KMS-11 (cell line): ENCODE results near the gene PGK1.

Experiments used
- H2AFZ ChIP-seq: fragments of 200-600 bp; sonication (generic); 2 replicates; pipeline ENCODE4 v1.6.1; 2016; ENCODE audit warnings: antibody characterized with exemption, mixed run types, low read depth
- H3K27ac ChIP-seq: fragments of 200-600 bp; sonication (generic); 2 replicates; pipeline ENCODE4 v1.6.1; 2016; ENCODE audit warnings: mild to moderate bottlenecking, mixed run types
- H3K27me3 ChIP-seq: fragments of 200-600 bp; sonication (generic); 2 replicates; pipeline ENCODE4 v1.6.1; 2017; ENCODE audit warnings: mild to moderate bottlenecking, low read depth, mixed run types, moderate library complexity; ENCODE audit not compliant: insufficient read depth
- H3K36me3 ChIP-seq: fragments of 200-600 bp; sonication (generic); 2 replicates; pipeline ENCODE4 v1.6.1; 2017; ENCODE audit warnings: mild to moderate bottlenecking, mixed run types; ENCODE audit not compliant: insufficient read depth
- H3K4me1 ChIP-seq: fragments of 200-600 bp; sonication (generic); 2 replicates; pipeline ENCODE4 v1.6.1; 2016; ENCODE audit warnings: mild to moderate bottlenecking, low read depth, mixed run types; ENCODE audit not compliant: poor library complexity, severe bottlenecking
- H3K4me2 ChIP-seq: fragments of 200-600 bp; sonication (generic); 2 replicates; pipeline ENCODE4 v1.7.0; 2016; ENCODE audit warnings: mild to moderate bottlenecking, mixed run types
- H3K4me3 ChIP-seq: fragments of 200-600 bp; sonication (generic); IDR thresholded peaks from 2 replicates; pipeline ENCODE4 v1.6.1; 2017; ENCODE audit warnings: low read depth, low read length, mixed read lengths; ENCODE audit not compliant: insufficient read depth
- H3K79me2 ChIP-seq: fragments of 200-600 bp; sonication (generic); 2 replicates; pipeline ENCODE4 v1.6.1; 2016; ENCODE audit warnings: low read depth, mixed run types; ENCODE audit not compliant: insufficient read depth
- H3K9ac ChIP-seq: fragments of 200-600 bp; sonication (generic); 2 replicates; pipeline ENCODE4 v1.6.1; 2016; ENCODE audit warnings: mild to moderate bottlenecking, mixed run types
- H4K20me1 ChIP-seq: fragments of 200-600 bp; sonication (generic); 2 replicates; pipeline ENCODE4 v1.6.1; 2016; ENCODE audit warnings: mild to moderate bottlenecking, mixed run types; ENCODE audit not compliant: insufficient read depth
- CTCF ChIP-seq: fragments of 200-600 bp; sonication (generic); conservative IDR thresholded peaks from 2 replicates; pipeline ENCODE4 v1.6.1; 2017; ENCODE audit warnings: low read depth, mild to moderate bottlenecking, antibody characterized with exemption, low read length, moderate library complexity, mixed read lengths

Gene PGK1

GRCh38 chrX:78165425-78165824, 61.4 kb downstream of the PGK1 start:
- Histone ChIP-seq H3K79me2 (no peaks in the 10 kb centered on the region), H3K4me2 (no peak overlapping the region), H2AFZ (no peak overlapping the region), H3K4me3 (no peak overlapping the region), H4K20me1 (no peaks in the 10 kb centered on the region), H3K4me1 (no peaks in the 10 kb centered on the region), H3K36me3 (no peaks in the 10 kb centered on the region), H3K27ac (no peak overlapping the region), H3K9ac (no peak overlapping the region), H3K27me3 (no peaks in the 10 kb centered on the region)
- TF ChIP-seq CTCF, result no peak

GRCh38 chrX:78168065-78168464, 64.0 kb downstream of the PGK1 start:
- no peak overlapping the region for H2AFZ ChIP-seq
- no peak overlapping the region for H3K9ac ChIP-seq
- no peaks in the 10 kb centered on the region for H4K20me1 ChIP-seq
- H3K4me1 ChIP-seq, result no peaks in the 10 kb centered on the region
- no peak overlapping the region for H3K4me2 ChIP-seq
- H3K79me2 ChIP-seq, result no peaks in the 10 kb centered on the region
- H3K4me3 ChIP-seq, result no peak overlapping the region
- no peaks in the 10 kb centered on the region for H3K27me3 ChIP-seq
- TF ChIP-seq CTCF, result no peak
- no peak overlapping the region for H3K27ac ChIP-seq
- H3K36me3 ChIP-seq, result no peaks in the 10 kb centered on the region
